GM19468 (cell line): ENCODE measurements around the gene SOX3.

ENCODE experiments used
- ATAC-seq: cut with Tn5 transposase; IDR thresholded peaks from one replicate; pipeline ENCODE4 v1.9.1; 2021; ENCODE audit warnings: mild to moderate bottlenecking, moderate library complexity, moderate number of reproducible peaks; ENCODE audit not compliant: unreplicated experiment; ENCODE audit errors: extremely low read depth

SOX3 gene

GRCh38 chrX:140501321-140501720 lies 3.5 kb downstream of the SOX3 start:
- ATAC-seq, result no peak

GRCh38 chrX:140500441-140500840 lies 4.4 kb downstream of the SOX3 start:
- no peak for ATAC-seq

GRCh38 chrX:140495739-140496138 lies 9.1 kb downstream of the SOX3 start:
- ATAC-seq, result no peak

GRCh38 chrX:140492066-140492994 lies 12.5 kb downstream of the SOX3 start:
- no peak for ATAC-seq

GRCh38 chrX:140480765-140481164 lies 24.1 kb downstream of the SOX3 start:
- no peak for ATAC-seq

- ATAC-seq, result no peak
These were observed 26.9 kb downstream of the SOX3 start for GRCh38 chrX:140477987-140478386.

GRCh38 chrX:140475025-140475424 lies 29.8 kb downstream of the SOX3 start:
- ATAC-seq, result no peak

- ATAC-seq, result no peak
These were observed 37.7 kb downstream of the SOX3 start for GRCh38 chrX:140467211-140467610.
